ENCODE measurements around the gene MCL1. TPM values are rescaled to one million over a fixed set of nuclear protein-coding genes. Genes with fewer than 3 reads are reported as not detected.

Gene MCL1
- total and polyA plus RNA-seq, 2 experiments from 2014 or later: 55.3 to 244 TPM

DNA sequence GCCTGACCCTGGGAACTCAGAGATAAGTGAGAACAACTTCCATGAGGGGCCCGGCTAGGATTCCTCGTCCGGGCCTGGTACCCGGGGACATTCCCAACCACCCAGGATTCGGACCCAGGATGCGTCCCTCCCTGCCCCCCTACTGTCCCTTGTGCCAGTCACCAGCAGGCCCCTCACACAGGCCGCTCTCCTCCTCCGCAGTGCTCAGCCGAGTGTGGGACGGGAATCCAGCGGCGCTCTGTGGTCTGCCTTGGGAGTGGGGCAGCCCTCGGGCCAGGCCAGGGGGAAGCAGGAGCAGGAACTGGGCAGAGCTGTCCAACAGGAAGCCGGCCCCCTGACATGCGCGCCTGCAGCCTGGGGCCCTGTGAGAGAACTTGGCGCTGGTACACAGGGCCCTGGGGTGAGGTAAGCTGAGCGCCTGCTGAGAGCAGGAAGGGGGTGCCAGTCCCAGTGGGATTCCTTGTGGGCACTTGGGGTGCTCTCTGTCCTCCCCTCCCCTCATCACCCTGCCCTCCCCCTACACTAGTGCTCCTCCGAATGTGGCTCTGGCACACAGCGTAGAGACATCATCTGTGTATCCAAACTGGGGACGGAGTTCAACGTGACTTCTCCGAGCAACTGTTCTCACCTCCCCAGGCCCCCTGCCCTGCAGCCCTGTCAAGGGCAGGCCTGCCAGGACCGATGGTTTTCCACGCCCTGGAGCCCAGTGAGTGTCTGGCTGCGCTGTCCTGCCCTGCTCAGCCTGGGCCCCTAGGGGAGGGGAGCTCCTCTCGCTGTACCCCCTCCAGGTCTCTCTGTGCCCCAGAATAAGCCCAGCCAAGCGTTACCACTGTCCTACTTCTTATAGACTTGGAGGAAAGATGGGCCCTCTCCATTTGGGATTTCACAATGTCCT lies 20.4 kb downstream of the MCL1 start:
- H3K4me2 ChIP-seq: no peak overlapping the region
- H3K4me1 Mint-ChIP-seq: peaks cover 40% of the 10 kb centered on the region
- no peaks in the 10 kb centered on the region for H4K20me1 ChIP-seq (replicated peaks; ENCODE audit: insufficient read depth)
- no peaks in the 10 kb centered on the region for H3K9me2 ChIP-seq (ENCODE audit: insufficient read depth)
- ATAC-seq (no peak), DNase-seq (ENCODE audit: low spot score) (peak; percentile 16)
- no peak overlapping the region for H3K27ac Mint-ChIP-seq
- no peak overlapping the region for H3K27ac ChIP-seq (ENCODE audit: low read depth)
- H3K36me3 ChIP-seq (ENCODE audit: insufficient read depth): no peaks in the 10 kb centered on the region
- peaks cover 28% of the 10 kb centered on the region for H3K4me1 ChIP-seq (ENCODE audit: insufficient read depth)
- TF ChIP-seq, protein P1, sequence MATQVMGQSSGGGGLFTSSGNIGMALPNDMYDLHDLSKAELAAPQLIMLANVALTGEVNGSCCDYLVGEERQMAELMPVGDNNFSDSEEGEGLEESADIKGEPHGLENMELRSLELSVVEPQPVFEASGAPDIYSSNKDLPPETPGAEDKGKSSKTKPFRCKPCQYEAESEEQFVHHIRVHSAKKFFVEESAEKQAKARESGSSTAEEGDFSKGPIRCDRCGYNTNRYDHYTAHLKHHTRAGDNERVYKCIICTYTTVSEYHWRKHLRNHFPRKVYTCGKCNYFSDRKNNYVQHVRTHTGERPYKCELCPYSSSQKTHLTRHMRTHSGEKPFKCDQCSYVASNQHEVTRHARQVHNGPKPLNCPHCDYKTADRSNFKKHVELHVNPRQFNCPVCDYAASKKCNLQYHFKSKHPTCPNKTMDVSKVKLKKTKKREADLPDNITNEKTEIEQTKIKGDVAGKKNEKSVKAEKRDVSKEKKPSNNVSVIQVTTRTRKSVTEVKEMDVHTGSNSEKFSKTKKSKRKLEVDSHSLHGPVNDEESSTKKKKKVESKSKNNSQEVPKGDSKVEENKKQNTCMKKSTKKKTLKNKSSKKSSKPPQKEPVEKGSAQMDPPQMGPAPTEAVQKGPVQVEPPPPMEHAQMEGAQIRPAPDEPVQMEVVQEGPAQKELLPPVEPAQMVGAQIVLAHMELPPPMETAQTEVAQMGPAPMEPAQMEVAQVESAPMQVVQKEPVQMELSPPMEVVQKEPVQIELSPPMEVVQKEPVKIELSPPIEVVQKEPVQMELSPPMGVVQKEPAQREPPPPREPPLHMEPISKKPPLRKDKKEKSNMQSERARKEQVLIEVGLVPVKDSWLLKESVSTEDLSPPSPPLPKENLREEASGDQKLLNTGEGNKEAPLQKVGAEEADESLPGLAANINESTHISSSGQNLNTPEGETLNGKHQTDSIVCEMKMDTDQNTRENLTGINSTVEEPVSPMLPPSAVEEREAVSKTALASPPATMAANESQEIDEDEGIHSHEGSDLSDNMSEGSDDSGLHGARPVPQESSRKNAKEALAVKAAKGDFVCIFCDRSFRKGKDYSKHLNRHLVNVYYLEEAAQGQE (IDR thresholded peaks at IDR 0.05; ENCODE audit: unreplicated experiment): no peak
- TF ChIP-seq ZNF331 (CRISPR knock-in tag; IDR thresholded peaks at IDR 0.05; ENCODE audit: low read depth) (no peak), ZNF114 (CRISPR knock-in tag; IDR thresholded peaks at IDR 0.05) (no peak), JUNB (IDR thresholded peaks at IDR 0.05; ENCODE audit: unreplicated experiment) (no peak), CREB1 (CRISPR knock-in tag; IDR thresholded peaks at IDR 0.05; ENCODE audit: low read depth) (no peak)
- TF ChIP-seq, protein P2, sequence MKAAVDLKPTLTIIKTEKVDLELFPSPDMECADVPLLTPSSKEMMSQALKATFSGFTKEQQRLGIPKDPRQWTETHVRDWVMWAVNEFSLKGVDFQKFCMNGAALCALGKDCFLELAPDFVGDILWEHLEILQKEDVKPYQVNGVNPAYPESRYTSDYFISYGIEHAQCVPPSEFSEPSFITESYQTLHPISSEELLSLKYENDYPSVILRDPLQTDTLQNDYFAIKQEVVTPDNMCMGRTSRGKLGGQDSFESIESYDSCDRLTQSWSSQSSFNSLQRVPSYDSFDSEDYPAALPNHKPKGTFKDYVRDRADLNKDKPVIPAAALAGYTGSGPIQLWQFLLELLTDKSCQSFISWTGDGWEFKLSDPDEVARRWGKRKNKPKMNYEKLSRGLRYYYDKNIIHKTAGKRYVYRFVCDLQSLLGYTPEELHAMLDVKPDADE (IDR thresholded peaks at IDR 0.05): no peak
- peaks cover 7% of the 10 kb centered on the region for H3K79me2 ChIP-seq (replicated peaks; ENCODE audit: insufficient read depth)
- no peak overlapping the region for H3K4me3 Mint-ChIP-seq
- no peaks in the 10 kb centered on the region for H3K9me3 Mint-ChIP-seq
- H3K27me3 ChIP-seq (ENCODE audit: insufficient read depth): no peaks in the 10 kb centered on the region
- no peak overlapping the region for H3K4me3 ChIP-seq
- peaks cover 20% of the 10 kb centered on the region for H3K27me3 Mint-ChIP-seq (ENCODE audit: insufficient read depth, low read depth, poor library complexity)
- no peak overlapping the region for H2AFZ ChIP-seq
- no peaks in the 10 kb centered on the region for H3K36me3 Mint-ChIP-seq (ENCODE audit: low read depth)
- peaks cover 4% of the 10 kb centered on the region for H3F3A ChIP-seq (replicated peaks; ENCODE audit: low read depth)

DNA sequence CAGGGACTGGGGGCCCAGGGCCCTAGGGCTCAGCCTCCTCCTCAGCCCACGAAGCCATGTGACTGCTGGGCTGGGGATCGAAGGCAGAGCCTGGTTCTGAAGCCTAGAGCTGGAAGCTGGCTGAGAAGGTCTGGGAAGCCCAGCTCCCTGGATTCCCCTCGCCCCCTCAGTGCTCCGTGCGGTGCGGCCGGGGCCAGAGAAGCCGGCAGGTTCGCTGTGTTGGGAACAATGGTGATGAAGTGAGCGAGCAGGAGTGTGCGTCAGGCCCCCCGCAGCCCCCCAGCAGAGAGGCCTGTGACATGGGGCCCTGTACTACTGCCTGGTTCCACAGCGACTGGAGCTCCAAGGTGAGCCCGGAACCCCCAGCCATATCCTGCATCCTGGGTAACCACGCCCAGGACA lies 21.1 kb downstream of the MCL1 start:
- DNase-seq (ENCODE audit: low spot score) (no peak), ATAC-seq (no peak)
- Mint-ChIP-seq H3K9me3 (no peaks in the 10 kb centered on the region), H3K36me3 (ENCODE audit: low read depth) (no peaks in the 10 kb centered on the region), H3K4me3 (no peak overlapping the region), H3K27me3 (ENCODE audit: insufficient read depth, low read depth, poor library complexity) (peaks cover 17% of the 10 kb centered on the region), H3K4me1 (peaks cover 33% of the 10 kb centered on the region), H3K27ac (no peak overlapping the region)
- no peak overlapping the region for H3K4me2 ChIP-seq
- H2AFZ ChIP-seq: no peak overlapping the region
- no peak overlapping the region for H3K4me3 ChIP-seq
- no peaks in the 10 kb centered on the region for H4K20me1 ChIP-seq (replicated peaks; ENCODE audit: insufficient read depth)
- peaks cover 4% of the 10 kb centered on the region for H3F3A ChIP-seq (replicated peaks; ENCODE audit: low read depth)
- H3K79me2 ChIP-seq (replicated peaks; ENCODE audit: insufficient read depth): peaks cover 5% of the 10 kb centered on the region
- no peaks in the 10 kb centered on the region for H3K9me2 ChIP-seq (ENCODE audit: insufficient read depth)
- H3K27ac ChIP-seq (ENCODE audit: low read depth): no peak overlapping the region
- H3K27me3 ChIP-seq (ENCODE audit: insufficient read depth): no peaks in the 10 kb centered on the region
- H3K4me1 ChIP-seq (ENCODE audit: insufficient read depth): peaks cover 21% of the 10 kb centered on the region
- no peaks in the 10 kb centered on the region for H3K36me3 ChIP-seq (ENCODE audit: insufficient read depth)
- TF ChIP-seq NANOG (IDR thresholded peaks at IDR 0.05; ENCODE audit: borderline replicate concordance) (no peak), CREB1 (CRISPR knock-in tag; IDR thresholded peaks at IDR 0.05; ENCODE audit: low read depth) (no peak), ZNF114 (CRISPR knock-in tag; IDR thresholded peaks at IDR 0.05) (no peak), EZH2phosphoT487 (IDR thresholded peaks at IDR 0.05; ENCODE audit: unreplicated experiment) (no peak)
- TF ChIP-seq, protein P1 (IDR thresholded peaks at IDR 0.05; ENCODE audit: unreplicated experiment): no peak

Measured in GM23338 (cell line).